PC-9 (cell line): ENCODE measurements around the gene MICU2. TPM values are rescaled to one million over a fixed set of nuclear protein-coding genes. Genes with fewer than 3 reads are reported as not detected.

Experiments
- BruUV-seq: library from RNA; stranded (reverse); fragments of 400-500 nt; replicated peaks from 2 replicates; lab custom pipeline; 2021; lab: Mats Ljungman, UMichigan
- CTCF ChIA-PET: fragments of 300-600 bp; sonication (Branson Sonifier 250); formaldehyde crosslinking; loops from one replicate; lab custom pipeline; 2022; ENCODE audit warnings: antibody characterized with exemption; lab: Charles Lee
- POLR2A ChIA-PET: fragments of 300-600 bp; sonication (Branson Sonifier 250); formaldehyde crosslinking; loops from one replicate; lab custom pipeline; 2022; ENCODE audit warnings: antibody characterized with exemption; ENCODE audit not compliant: unreplicated experiment; lab: Charles Lee
- DNase-seq, 2 experiments: peaks; one replicate each; pipeline versions ENCODE4 v3.0.0 to v3.0.0-alpha.2; 2015 to 2022; ENCODE audit warnings: mixed read lengths in 1 of 2
- H2AFZ ChIP-seq: fragments of 200-600 bp; sonication (generic); 2 replicates; pipeline ENCODE4 v1.8.1; 2017; ENCODE audit warnings: antibody characterized with exemption
- H3F3A ChIP-seq: fragments of 200-600 bp; sonication (generic); 2 replicates; pipeline ENCODE4 v1.8.1; 2017; ENCODE audit warnings: antibody characterized with exemption, mild to moderate bottlenecking, low read depth; ENCODE audit not compliant: insufficient read depth
- H3K27ac ChIP-seq: fragments of 200-600 bp; sonication (generic); 2 replicates; pipeline ENCODE4 v1.6.1; 2016; ENCODE audit warnings: mixed run types
- H3K27me3 ChIP-seq: fragments of 200-600 bp; sonication (generic); 2 replicates; pipeline ENCODE4 v1.6.1; 2016; ENCODE audit warnings: low read depth, mixed run types; ENCODE audit not compliant: insufficient read depth
- H3K36me3 ChIP-seq: fragments of 200-600 bp; sonication (generic); 2 replicates; pipeline ENCODE4 v1.6.1; 2016; ENCODE audit warnings: low read depth, mixed run types
- H3K4me1 ChIP-seq: fragments of 200-600 bp; sonication (generic); replicated peaks from 2 replicates; pipeline ENCODE4 v1.6.1; 2016; ENCODE audit warnings: mixed run types; ENCODE audit not compliant: insufficient read depth
- H3K4me2 ChIP-seq: fragments of 200-600 bp; sonication (generic); 2 replicates; pipeline ENCODE4 v1.6.1; 2017; ENCODE audit warnings: mixed run types
- H3K4me3 ChIP-seq: fragments of 200-600 bp; sonication (generic); 2 replicates; pipeline ENCODE4 v1.6.1; 2016; ENCODE audit warnings: mixed run types
- H3K79me2 ChIP-seq: fragments of 200-600 bp; sonication (generic); 2 replicates; pipeline ENCODE4 v1.6.1; 2017; ENCODE audit warnings: low read depth, mixed run types
- H3K9me2 ChIP-seq: fragments of 200-600 bp; sonication (generic); 2 replicates; pipeline ENCODE4 v1.8.1; 2017; ENCODE audit warnings: mild to moderate bottlenecking; ENCODE audit not compliant: insufficient read depth
- H3K9me3 ChIP-seq: fragments of 200-600 bp; sonication (generic); 2 replicates; pipeline ENCODE4 v1.8.1; 2016; ENCODE audit warnings: low read depth; ENCODE audit not compliant: insufficient read depth
- H4K20me1 ChIP-seq: fragments of 200-600 bp; sonication (generic); 2 replicates; pipeline ENCODE4 v1.8.1; 2017; ENCODE audit not compliant: insufficient read depth
- EZH2 ChIP-seq: fragments of 200-600 bp; sonication (generic); IDR thresholded peaks from 2 replicates; pipeline ENCODE4 v1.8.0; 2017; ENCODE audit warnings: antibody characterized with exemption, low read depth
- intact Hi-C: fragments of 100-400 bp; cut with micrococcal nuclease; formaldehyde crosslinking; loops from one replicate; pipeline ENCODE4 v1.10.0; 2022; ENCODE audit not compliant: unreplicated experiment
- total RNA-seq: library from RNA; stranded (reverse); gene quantifications from 2 replicates; pipeline ENCODE4 v1.2.3, GENCODE V29; 2021
- TF ChIP-seq, protein P1 (sequence below): fragments of 200-600 bp; sonication (generic); conservative IDR thresholded peaks from 2 replicates; pipeline ENCODE4 v1.6.1; 2017; ENCODE audit warnings: mixed run types, antibody characterized with exemption, mild to moderate bottlenecking, moderate library complexity

MICU2 gene
- total RNA-seq, 1 experiment from 2014 or later, result 18.3 TPM

DNA sequence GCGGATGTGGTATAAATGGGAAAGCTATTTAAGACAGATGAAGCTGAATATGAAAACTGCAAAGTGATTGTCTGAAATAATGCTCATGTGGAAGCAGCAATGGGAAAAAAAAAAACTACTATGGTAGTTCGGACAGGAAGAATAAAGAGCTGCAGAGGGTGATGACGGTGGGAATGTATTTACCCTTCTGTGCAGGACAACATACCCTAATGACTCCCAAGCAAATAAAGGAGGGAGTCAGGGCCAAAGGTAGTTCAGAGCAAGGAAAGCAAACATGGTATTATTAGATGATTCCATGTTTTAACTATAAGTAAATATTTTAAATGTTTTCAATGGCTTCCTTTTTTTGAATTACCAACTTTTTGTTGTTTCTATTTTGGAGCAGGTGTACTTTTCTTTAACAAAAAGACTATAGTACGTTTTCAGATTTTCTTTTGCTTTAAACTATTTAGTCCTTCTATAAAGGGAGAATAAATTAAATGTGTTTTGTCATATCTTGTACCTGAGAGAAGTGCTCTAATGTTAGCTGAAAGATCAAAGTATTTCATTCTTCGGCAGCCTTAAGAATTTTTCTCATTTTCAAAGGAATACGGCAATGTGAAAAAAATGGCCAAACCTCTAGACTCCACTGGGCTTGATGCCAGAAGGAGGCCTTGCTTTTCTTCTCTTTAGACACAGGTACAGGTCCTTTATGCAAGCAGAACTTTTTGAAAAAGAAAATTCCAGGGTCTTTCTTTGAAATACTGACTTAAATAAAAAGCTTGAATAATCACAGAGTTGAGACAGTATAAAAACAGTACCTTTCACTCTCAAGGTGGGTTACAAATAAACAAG lies 77.0 kb downstream of the MICU2 start:
- no peaks in the 10 kb centered on the region for H3K4me1 ChIP-seq
- no peaks in the 10 kb centered on the region for H4K20me1 ChIP-seq
- no peak overlapping the region for H3K4me2 ChIP-seq
- intact Hi-C loops, result no loop called here
- H3K79me2 ChIP-seq, result no peaks in the 10 kb centered on the region
- ChIA-PET CTCF (no interaction called here), POLR2A (no interaction called here)
- no peaks in the 10 kb centered on the region for H3K9me2 ChIP-seq
- no peak for TF ChIP-seq EZH2
- TF ChIP-seq, protein P1, sequence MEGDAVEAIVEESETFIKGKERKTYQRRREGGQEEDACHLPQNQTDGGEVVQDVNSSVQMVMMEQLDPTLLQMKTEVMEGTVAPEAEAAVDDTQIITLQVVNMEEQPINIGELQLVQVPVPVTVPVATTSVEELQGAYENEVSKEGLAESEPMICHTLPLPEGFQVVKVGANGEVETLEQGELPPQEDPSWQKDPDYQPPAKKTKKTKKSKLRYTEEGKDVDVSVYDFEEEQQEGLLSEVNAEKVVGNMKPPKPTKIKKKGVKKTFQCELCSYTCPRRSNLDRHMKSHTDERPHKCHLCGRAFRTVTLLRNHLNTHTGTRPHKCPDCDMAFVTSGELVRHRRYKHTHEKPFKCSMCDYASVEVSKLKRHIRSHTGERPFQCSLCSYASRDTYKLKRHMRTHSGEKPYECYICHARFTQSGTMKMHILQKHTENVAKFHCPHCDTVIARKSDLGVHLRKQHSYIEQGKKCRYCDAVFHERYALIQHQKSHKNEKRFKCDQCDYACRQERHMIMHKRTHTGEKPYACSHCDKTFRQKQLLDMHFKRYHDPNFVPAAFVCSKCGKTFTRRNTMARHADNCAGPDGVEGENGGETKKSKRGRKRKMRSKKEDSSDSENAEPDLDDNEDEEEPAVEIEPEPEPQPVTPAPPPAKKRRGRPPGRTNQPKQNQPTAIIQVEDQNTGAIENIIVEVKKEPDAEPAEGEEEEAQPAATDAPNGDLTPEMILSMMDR, result no peak
- BruUV-seq, result no TSS peak
- no peaks in the 10 kb centered on the region for H3K36me3 ChIP-seq
- no peak for DNase-seq
- H3K4me3 ChIP-seq, result no peak overlapping the region
- H3F3A ChIP-seq, result no peaks in the 10 kb centered on the region
- no peaks in the 10 kb centered on the region for H3K9me3 ChIP-seq
- H3K27ac ChIP-seq, result no peak overlapping the region
- no peak overlapping the region for H2AFZ ChIP-seq
- H3K27me3 ChIP-seq, result no peaks in the 10 kb centered on the region

GRCh38 chr13:21522847-21523246 lies 81.1 kb downstream of the MICU2 start:
- Histone ChIP-seq H2AFZ (no peak overlapping the region), H3F3A (no peaks in the 10 kb centered on the region), H3K79me2 (no peaks in the 10 kb centered on the region), H3K4me2 (no peak overlapping the region), H3K9me2 (no peaks in the 10 kb centered on the region), H3K4me3 (no peak overlapping the region), H4K20me1 (no peaks in the 10 kb centered on the region), H3K36me3 (no peaks in the 10 kb centered on the region), H3K4me1 (no peaks in the 10 kb centered on the region), H3K9me3 (no peaks in the 10 kb centered on the region), H3K27me3 (no peaks in the 10 kb centered on the region), H3K27ac (no peak overlapping the region)
- ChIA-PET POLR2A (no interaction called here), CTCF (no interaction called here)
- intact Hi-C loops, result no loop called here
- BruUV-seq, result no TSS peak
- TF ChIP-seq, protein P1, result no peak
- no peak for TF ChIP-seq EZH2
- no peak for DNase-seq

DNA sequence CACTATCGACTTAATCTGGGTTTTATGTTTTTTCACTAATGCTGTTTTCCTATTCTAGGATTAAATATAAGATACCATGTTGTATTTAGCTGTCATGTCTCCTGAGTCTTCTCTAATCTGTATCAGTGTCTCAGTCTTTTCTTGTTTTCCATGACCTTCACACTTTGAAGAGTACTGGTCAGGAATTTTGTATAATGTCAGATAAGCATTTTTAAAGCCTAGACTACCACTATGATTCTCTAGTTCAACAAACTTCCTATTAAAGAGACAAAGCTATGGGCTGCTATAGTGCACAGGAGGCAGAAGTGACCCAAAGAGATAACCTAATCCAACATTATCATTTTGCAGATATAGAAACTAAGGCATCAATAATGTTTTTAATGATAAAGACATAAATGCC lies 81.8 kb downstream of the MICU2 start:
- Histone ChIP-seq H3K9me2 (no peaks in the 10 kb centered on the region), H2AFZ (no peak overlapping the region), H3K36me3 (no peaks in the 10 kb centered on the region), H3K27ac (no peak overlapping the region), H3K27me3 (no peaks in the 10 kb centered on the region), H3K4me3 (no peak overlapping the region), H3K79me2 (no peaks in the 10 kb centered on the region), H3K4me2 (no peak overlapping the region), H3K4me1 (no peaks in the 10 kb centered on the region), H3K9me3 (no peaks in the 10 kb centered on the region), H3F3A (no peaks in the 10 kb centered on the region), H4K20me1 (no peaks in the 10 kb centered on the region)
- intact Hi-C loops, result no loop called here
- no TSS peak for BruUV-seq
- TF ChIP-seq, protein P1, result no peak
- no peak for TF ChIP-seq EZH2
- DNase-seq, result no peak
- ChIA-PET POLR2A (no interaction called here), CTCF (no interaction called here)
